HTERT RPE-1 (cell line): Measurements from ENCODE around the gene SPAG7.

Experiments
- in situ Hi-C: fragments of 300-500 bp; cut with MboI; formaldehyde crosslinking; loops from 4 replicates; pipeline ENCODE4 v1.14.3; 2020; ENCODE audit warnings: low sequenced_read_pairs

Gene SPAG7, protein sequence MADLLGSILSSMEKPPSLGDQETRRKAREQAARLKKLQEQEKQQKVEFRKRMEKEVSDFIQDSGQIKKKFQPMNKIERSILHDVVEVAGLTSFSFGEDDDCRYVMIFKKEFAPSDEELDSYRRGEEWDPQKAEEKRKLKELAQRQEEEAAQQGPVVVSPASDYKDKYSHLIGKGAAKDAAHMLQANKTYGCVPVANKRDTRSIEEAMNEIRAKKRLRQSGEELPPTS

DNA sequence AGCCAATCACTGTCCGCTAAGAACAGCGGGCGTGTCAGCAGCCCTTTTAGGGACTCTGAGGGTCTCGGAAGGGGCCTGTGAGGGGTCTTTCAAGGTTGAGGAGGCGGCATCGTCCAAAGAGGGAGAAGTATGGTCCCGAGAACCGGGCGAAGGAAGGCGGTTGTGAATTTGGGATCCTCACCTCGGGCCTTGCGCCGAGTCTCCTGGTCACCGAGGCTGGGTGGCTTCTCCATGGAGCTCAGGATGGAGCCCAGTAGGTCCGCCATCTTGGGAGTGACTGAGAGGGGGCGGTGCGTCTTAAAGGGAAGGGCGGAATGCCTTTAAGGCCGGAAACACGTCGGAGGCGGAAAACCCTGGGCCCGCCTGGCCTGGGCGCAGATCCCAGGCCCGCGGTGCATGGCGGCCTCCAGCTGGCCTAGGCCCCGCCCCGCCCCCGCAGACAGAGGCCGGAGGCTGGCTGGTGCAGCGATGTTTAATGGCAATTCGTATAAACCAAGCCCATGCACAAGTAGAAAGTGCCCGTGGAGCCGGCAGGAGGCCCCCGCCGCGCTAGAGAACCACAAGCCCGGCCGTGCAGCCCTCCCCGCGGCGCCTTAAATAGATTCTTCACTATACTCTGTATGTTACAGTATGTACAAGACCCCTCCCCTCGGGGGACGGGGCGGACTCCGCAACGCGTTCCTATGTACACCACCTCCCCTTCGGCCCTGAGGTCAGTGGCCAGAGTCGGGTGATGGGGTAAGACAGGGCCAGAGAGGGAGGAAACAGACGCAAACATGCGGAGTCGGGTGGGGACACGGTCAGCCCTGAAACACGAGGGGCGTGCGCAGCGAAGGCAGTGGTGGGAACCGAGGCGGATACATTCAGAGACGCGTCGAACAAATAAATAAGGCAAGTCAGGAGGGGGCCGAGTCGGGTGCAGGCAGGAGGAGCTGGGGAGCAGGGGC lies at the start of gene SPAG7:
SPAG7 (minus strand) TSS at position 279 of the 947 bp plus-strand sequence; CDS start at position 266, 13 bp downstream.
- in situ Hi-C loops: no loop called here

DNA sequence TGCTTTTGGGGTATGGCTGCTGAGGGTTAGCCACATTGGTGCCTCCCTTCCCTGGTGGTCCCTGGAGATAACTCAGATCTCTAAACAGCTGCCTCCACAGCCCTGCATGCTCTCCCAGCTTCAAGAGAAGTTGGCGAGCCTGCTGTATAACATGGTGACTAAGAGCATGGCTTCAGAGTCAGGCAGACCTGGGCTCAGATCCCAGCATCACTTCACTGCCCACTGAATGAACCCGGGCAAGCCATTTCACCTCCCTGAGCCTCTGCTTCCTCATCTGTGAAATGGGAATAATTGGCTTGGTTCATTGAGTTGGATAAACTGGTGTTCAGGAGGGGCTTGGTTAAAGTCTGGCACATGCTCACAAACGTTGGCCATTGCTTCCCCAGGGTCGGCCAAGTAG lies 46.7 kb upstream of the SPAG7 start:
- in situ Hi-C loops: no loop called here

DNA sequence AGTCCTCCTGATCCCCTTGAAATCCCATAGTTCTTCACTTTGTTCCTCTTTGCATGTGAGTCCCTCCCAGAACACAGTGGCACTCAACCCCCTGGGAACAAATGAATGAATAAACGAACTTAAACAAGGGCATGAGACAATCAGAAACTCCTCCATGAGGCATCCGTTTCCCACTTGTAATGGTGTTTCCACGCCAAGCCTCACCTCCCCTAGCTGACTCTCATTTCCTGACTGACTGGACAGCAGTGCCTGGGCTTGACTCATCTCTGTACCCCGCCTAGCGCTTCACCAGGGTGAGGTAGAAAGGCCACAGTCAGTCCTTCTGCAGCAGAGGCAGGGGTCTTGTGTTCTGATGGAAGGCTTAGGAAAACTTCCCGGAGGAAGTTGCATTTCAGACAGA lies 44.3 kb upstream of the SPAG7 start:
- in situ Hi-C loops: no loop called here

DNA sequence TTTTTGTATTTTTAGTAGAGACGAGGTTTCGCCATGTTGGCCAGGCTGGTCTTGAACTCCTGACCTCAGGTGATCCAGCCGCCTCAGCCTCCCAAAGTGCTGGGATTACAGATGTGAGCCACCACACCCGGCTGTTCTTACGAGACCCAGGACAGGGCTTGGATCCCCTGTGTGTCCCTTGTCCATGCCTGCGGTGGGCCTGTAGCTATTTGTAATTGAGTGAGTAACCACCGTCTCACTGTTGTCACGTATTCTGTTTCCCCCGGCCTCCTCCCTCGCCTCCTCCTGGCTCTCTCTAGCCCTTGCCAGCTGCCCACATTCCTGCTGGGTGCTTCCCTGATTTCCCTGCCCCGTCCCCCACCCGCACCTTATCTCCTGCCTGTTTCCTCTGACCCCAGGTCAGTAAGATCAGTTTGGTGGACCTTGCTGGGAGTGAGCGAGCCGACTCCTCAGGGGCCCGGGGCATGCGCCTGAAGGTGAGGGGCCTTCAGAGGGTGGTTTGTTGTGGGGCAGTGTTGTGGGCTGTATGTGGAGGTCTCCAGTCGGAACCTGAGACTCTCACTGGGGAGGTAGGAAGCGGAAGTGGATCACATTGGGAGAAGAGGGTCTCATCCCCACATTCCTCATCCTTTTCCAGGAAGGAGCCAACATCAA lies 35.7 kb upstream of the SPAG7 start:
- in situ Hi-C loops: no loop called here

DNA sequence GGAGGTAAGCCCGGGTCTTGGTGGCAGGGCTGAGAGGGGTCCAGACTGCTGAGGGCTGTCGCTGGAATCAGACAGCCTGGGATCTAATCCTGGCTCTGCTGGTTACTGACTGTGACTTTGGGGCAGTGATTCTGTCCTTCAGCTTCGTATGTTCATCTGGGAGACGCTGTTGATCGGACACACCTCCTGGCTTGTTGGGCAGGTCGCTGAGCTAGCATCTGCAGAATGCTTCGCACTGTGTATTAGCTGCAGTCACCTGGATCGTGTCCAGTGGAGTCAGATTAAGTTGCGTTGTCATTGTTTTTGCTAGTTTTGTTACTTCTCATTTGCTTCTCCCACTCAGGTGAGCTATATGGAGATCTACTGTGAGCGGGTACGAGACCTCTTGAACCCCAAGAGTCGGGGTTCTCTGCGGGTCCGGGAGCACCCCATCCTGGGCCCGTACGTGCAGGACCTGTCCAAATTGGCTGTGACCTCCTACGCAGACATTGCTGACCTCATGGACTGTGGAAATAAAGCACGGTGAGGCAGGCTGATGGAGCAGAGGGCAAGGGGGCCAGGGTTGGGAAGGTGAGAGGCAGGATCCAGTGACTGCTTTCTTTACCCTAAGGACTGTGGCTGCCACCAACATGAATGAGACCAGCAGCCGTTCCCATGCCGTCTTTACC lies 34.6 kb upstream of the SPAG7 start:
- in situ Hi-C loops: no loop called here

DNA sequence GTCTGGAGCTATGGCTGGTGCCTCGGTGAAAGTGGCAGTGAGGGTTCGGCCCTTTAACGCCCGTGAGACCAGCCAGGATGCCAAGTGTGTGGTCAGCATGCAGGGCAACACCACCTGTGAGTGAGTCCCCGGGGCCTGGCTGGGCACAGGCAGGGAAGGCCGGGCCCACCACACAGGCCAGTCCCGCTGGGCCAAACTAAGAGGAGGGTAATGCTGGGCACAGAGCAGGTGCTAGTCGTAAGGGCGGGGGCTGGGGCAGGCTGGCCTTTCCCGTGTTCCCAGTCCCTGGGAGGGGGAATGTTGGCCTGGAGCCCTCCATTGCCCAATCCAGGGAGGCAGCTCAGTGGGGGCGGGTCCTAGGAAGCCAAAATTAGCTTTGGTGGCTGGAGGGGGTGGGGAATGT lies 32.6 kb upstream of the SPAG7 start:
- in situ Hi-C loops: no loop called here

DNA sequence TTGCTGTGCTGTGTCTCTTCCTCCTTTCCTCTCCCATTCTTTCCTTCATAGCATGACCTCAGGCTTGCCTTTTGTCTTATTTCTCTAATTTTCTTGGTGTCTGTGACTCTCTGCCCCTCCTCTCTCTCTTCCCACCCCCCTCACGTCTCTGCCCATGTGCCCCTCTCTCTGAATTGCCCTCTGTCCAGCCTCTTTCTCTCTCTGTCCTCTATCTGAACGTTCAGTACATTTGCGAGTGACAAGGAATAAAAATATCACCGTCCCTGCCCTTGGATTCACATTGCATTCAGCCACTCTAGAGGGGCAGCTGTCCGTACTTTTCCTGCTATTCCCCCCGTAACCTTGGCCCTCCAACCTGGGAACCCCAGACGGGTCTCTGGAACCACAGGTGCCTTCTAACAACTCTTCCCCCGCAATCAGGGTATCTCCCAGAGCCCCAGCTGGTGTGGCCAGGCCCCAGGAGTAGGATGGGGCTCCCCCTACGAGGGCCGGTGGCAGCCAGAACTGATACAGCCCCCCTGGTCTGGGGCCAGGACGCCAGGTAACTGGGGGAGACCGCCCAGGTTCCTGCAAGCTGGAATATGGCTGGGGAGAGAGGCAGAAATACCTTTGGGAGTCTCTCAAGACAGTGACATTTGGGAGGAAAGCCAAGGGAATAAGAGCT lies 31.9 kb upstream of the SPAG7 start:
- in situ Hi-C loops: no loop called here

DNA sequence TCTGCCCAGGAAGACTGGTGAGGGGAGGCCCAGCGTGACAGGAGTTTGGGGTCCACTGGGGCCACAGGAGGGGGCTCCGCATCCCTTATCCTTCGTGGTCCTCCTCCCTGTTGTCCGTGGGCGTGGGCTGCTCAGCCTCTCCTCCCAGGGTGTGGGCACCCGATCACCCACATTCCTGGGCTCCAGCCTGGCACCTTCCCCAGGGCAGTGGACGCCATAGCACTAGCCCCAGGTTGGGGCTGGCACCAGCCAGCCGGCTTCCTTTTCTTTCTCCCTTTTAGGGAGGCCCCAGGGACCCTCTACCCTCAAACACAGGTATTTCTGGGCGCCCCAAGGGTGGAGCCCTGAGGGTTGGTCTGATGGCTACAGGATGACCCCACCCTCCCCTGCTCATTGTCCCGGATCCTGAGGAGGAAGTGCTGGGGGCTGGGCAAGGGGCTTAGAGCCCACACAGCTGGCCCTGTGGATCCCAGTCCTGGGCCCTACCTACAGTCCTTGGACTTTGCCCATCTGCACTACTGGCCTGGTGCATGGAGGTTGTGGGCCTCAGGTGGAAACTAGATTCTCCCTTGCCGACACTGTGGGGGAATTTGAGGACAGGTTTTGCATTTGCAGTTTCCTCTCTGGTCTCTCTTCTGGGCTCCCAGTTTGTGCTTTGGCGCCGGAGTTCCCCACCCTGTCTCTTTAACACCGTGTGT lies 31.3 kb upstream of the SPAG7 start:
- in situ Hi-C loops: no loop called here

DNA sequence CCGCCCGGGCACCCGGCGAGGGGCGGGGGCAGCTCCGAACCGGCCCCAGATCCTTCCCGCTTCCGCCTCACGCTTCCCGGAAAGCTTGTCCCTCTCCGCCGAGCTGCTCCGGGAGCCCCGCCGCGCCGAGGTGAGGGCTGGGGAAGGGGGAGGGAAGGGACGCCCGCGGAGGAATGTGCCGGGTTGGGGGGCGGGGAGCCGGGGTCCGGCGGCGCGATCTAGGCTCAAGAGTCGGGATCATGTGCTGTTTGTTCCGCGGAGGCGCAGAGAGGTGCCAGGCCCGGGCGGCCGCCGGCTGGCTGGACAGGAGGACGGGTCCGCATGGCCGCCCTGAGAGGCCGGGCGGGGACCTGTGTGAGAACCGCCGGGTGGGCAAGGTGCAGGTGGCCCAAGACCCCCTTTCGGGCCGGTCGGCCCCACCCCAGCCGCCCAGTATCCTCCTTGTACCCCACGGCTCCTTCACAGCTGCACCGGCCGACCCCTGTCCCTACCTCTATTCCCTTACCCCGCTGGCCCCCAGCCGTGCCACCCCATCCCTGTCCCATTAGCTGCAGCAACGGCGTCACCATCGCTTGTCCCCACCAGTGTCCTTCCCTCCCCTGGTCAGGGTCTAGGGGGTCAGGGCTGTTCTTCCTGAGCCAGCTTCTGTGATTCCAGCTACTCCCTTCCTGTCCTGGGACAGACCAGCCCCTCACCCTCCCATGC lies 30.6 kb upstream of the SPAG7 start:
- in situ Hi-C loops: no loop called here

DNA sequence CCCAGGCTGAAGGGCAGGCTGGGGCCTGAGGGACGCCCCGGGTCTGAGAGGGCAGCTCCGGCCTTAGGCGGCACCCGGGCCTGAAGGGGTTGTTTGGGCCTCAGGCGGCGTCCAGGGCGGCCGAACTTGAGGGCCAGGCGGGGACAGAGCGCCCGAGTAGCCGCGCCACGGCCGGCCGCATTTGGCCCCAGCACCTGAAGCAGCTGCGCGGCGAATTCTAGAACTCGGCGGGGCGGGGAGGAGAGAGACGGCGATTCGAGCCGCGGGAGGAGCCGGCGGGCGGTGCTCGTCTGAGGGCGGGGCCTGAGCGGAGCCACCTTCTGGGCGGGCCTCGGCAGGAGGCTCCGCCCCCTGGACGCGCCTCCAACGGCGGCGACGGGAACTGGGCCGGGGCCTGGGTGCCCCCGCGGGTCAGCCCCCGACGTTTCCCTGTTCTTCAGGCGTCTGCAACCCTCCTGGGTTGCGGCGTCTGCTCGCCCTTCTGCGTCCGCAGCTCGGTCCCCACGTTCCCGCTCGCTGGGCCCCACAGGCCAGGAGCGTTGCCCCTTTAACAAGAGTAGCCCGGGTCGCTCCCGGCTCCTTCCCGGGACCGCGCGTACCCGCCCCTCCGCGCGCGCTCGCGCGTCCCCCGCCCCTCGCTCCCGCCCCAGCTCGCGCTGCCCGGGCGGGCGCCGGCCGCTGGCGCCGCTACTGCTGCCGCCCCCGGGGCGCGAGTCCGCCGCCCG lies 29.8 kb upstream of the SPAG7 start, which contains the start of the genes INCA1 and KIF1C:
INCA1 (minus strand) TSS at position 221 of the 725 bp plus-strand sequence. CDS start 3,085 bp downstream, outside the sequence.
KIF1C (plus strand) TSS at position 649 of the 725 bp plus-strand sequence. CDS start 2,297 bp downstream, outside the sequence.
- in situ Hi-C loops: no loop called here

DNA sequence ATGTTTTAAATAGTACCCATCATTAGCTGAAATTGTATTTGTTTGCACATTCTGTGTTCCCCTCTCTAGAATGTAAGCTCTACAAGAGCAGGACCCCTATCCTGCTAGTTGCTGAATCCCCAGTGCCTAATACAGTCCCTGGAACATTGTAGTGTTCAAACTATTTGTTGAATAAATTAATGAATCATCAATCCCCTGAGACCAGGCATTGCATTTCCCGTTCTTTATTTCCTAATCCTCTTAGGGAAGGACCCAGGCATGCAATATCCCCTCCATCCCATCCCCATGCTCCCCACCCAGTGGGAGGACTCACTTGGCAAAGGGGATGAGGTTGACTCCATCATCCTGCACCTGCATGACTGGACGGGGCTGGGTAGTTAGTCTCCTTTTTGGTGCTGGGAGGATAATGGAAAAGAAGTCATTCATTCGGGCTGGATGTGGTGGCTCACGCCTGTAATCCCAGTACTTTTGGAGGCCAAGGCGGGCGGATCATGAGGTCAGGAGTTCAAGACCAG lies 26.5 kb upstream of the SPAG7 start:
- in situ Hi-C loops: no loop called here

DNA sequence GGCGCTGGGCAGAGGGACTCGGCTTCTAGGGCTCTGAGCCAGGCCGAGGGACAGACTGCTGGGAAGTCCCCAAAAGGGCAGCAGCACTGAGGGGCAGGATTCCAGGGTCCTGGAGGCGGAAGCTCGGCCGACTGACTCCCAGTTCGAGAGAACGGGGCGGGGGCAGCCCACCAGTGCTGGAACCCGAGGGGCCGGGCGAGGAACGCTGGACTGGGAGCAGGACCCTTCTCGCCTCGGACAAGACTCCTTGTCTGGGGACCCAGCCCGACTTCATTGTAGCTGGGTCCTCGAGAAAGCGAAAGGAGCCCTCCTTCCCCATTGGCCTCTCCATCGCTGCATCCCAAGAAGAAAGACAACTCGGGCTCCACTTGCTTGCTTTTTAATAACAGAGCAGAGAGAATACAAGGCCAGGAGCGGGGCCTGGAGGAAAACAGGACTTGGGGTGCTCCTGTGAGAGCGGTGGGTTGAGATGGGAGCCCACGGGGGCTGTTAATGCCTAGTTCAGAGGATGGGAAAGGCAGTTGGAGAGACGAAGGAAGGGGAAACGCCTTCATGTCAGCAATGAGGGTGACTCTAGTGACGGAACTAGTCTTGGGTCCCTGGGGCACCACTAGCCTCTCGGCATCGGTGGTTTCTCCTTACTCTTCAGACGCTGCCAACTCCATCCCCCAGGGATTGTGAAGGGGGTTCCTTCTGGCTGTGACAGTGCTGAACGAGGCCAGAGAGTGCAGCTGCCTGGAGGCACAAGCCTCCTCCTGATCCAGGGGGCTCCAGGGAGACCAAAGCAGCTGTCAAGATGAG lies 20.4 kb upstream of the SPAG7 start:
- in situ Hi-C loops: no loop called here

DNA sequence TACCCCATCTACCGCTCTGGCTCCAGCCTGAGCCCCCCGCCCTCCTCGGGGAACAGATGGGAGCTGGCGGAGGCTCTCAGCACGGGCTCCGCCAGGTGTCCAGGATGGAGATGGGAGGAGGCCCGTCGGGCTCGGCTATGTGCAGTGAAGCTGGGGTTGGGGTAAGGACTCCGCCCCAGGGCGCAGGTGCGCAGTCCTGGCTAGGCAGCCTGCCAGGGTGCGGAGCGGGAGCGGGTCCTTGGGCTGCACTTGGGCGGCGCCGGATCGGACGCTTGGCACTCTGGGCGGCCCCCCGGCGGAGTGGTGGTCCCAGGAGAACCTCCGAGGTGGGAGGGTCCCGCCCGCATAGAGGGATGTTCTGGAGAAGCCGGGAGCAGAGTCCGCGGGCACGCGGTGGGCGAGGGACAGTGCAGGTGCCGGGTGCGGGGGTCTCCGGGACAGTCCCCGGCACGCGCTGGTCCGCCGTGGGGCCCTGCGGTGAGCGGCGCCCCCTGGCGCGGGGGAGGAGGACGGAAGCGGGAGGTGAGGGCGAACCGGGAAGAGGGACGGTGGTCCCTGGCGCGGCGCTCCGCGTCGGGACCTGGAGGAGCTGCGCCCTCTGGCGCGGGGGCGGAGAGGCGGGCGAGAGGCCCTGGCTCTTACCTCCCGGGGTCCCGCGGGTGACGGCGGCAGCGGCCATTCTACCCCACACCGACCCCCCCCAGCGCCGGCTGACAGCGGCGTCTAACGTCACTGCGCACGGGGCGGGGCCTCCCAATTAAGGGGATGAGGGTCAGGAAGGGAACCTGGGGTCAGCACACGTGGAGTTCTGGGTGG lies 19.5 kb upstream of the SPAG7 start, which contains the start of gene CAMTA2:
CAMTA2 (minus strand) TSS at position 725 of the 816 bp plus-strand sequence. CDS start 1,453 bp downstream, outside the sequence.
- in situ Hi-C loops: no loop called here

DNA sequence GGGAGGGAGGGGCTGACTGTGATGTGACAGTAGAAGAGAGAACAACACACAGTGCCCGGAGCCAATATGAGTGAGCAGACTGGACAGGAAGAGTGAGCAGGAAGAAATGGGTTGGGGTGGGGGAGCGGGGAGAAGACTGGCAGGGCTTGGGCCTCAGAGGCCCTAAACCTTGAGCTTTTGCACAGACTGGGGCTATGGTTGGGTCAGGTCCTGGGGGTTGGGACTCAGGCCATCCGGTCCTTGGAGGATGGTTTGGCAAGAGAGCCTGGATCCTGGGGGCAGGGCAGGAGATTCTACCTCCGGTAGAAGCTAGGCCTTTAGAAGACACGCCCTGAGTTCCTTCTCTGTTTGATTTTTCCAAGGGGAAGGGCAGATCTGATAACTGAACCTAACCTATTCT lies 18.8 kb upstream of the SPAG7 start:
- in situ Hi-C loops: no loop called here

DNA sequence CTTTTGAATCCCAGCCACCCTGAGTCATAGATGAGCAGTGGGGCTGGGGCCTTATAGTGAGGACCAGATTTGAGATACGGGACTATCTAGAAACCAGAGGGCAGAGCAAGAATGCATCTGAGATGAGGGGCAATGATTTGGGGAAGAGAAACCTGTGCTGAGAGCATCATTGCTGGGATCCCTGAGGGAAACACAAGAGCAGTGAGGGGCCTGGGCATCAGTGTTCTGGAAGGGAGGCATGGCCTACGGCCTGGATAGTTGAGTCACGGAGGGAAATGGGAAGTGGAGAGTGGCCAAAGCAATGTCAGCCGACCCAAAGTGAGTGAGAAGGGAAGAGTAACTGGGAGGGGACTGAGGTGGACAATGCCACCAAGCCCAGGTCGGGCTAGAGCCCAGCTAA lies 14.7 kb upstream of the SPAG7 start:
- in situ Hi-C loops: no loop called here

DNA sequence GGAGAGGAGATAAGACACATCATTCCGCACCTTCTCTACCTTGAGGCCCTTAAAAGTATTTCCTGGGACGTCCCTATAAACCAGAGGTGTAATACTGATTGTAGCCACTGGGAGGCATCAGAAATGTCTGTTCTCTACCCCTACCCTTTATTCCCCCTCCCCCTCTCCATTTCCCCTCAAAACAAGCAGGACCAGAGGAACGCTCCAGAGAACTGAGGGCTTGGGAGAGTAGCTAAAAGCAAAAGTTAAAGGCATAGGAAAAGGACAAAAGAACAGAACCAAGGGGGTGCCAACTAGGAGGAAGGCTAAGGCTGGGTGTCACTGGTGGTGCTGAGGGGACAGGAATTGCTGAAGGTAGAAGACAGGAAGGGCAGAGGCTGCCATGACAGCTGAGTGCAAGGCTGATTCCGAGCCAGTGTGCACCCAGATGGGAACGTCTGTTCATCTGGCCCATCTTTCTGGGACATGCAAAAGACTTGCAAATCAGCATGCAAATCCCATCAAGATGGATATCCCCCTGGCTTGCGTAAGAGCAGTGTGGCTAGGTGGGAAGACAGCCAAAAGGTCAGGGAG lies 13.1 kb upstream of the SPAG7 start:
- in situ Hi-C loops: no loop called here
